KMS-11 (cell line): ENCODE measurements around the gene WDFY2.

Experiments
- H2AFZ ChIP-seq: fragments of 200-600 bp; sonication (generic); 2 replicates; pipeline ENCODE4 v1.6.1; 2016; ENCODE audit warnings: antibody characterized with exemption, mixed run types, low read depth
- H3K27ac ChIP-seq: fragments of 200-600 bp; sonication (generic); 2 replicates; pipeline ENCODE4 v1.6.1; 2016; ENCODE audit warnings: mild to moderate bottlenecking, mixed run types
- H3K27me3 ChIP-seq: fragments of 200-600 bp; sonication (generic); 2 replicates; pipeline ENCODE4 v1.6.1; 2017; ENCODE audit warnings: mild to moderate bottlenecking, low read depth, mixed run types, moderate library complexity; ENCODE audit not compliant: insufficient read depth
- H3K36me3 ChIP-seq: fragments of 200-600 bp; sonication (generic); 2 replicates; pipeline ENCODE4 v1.6.1; 2017; ENCODE audit warnings: mild to moderate bottlenecking, mixed run types; ENCODE audit not compliant: insufficient read depth
- H3K4me1 ChIP-seq: fragments of 200-600 bp; sonication (generic); 2 replicates; pipeline ENCODE4 v1.6.1; 2016; ENCODE audit warnings: mild to moderate bottlenecking, low read depth, mixed run types; ENCODE audit not compliant: poor library complexity, severe bottlenecking
- H3K4me2 ChIP-seq: fragments of 200-600 bp; sonication (generic); 2 replicates; pipeline ENCODE4 v1.7.0; 2016; ENCODE audit warnings: mild to moderate bottlenecking, mixed run types
- H3K4me3 ChIP-seq: fragments of 200-600 bp; sonication (generic); IDR thresholded peaks from 2 replicates; pipeline ENCODE4 v1.6.1; 2017; ENCODE audit warnings: low read depth, low read length, mixed read lengths; ENCODE audit not compliant: insufficient read depth
- H3K79me2 ChIP-seq: fragments of 200-600 bp; sonication (generic); 2 replicates; pipeline ENCODE4 v1.6.1; 2016; ENCODE audit warnings: low read depth, mixed run types; ENCODE audit not compliant: insufficient read depth
- H3K9ac ChIP-seq: fragments of 200-600 bp; sonication (generic); 2 replicates; pipeline ENCODE4 v1.6.1; 2016; ENCODE audit warnings: mild to moderate bottlenecking, mixed run types
- H4K20me1 ChIP-seq: fragments of 200-600 bp; sonication (generic); 2 replicates; pipeline ENCODE4 v1.6.1; 2016; ENCODE audit warnings: mild to moderate bottlenecking, mixed run types; ENCODE audit not compliant: insufficient read depth
- TF ChIP-seq, protein P1 (sequence below): fragments of 200-600 bp; sonication (generic); conservative IDR thresholded peaks from 2 replicates; pipeline ENCODE4 v1.6.1; 2017; ENCODE audit warnings: low read depth, mild to moderate bottlenecking, antibody characterized with exemption, low read length, moderate library complexity, mixed read lengths

WDFY2 gene

GRCh38 chr13:51643105-51643881, 59.0 kb downstream of the WDFY2 start:
- Histone ChIP-seq H3K27ac (no peak overlapping the region), H3K36me3 (no peaks in the 10 kb centered on the region), H3K27me3 (no peaks in the 10 kb centered on the region), H3K9ac (no peak overlapping the region), H3K79me2 (no peaks in the 10 kb centered on the region), H2AFZ (no peak overlapping the region), H3K4me3 (no peak overlapping the region), H4K20me1 (no peaks in the 10 kb centered on the region), H3K4me2 (no peak overlapping the region), H3K4me1 (no peaks in the 10 kb centered on the region)
- TF ChIP-seq, protein P1, sequence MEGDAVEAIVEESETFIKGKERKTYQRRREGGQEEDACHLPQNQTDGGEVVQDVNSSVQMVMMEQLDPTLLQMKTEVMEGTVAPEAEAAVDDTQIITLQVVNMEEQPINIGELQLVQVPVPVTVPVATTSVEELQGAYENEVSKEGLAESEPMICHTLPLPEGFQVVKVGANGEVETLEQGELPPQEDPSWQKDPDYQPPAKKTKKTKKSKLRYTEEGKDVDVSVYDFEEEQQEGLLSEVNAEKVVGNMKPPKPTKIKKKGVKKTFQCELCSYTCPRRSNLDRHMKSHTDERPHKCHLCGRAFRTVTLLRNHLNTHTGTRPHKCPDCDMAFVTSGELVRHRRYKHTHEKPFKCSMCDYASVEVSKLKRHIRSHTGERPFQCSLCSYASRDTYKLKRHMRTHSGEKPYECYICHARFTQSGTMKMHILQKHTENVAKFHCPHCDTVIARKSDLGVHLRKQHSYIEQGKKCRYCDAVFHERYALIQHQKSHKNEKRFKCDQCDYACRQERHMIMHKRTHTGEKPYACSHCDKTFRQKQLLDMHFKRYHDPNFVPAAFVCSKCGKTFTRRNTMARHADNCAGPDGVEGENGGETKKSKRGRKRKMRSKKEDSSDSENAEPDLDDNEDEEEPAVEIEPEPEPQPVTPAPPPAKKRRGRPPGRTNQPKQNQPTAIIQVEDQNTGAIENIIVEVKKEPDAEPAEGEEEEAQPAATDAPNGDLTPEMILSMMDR, result no peak

DNA sequence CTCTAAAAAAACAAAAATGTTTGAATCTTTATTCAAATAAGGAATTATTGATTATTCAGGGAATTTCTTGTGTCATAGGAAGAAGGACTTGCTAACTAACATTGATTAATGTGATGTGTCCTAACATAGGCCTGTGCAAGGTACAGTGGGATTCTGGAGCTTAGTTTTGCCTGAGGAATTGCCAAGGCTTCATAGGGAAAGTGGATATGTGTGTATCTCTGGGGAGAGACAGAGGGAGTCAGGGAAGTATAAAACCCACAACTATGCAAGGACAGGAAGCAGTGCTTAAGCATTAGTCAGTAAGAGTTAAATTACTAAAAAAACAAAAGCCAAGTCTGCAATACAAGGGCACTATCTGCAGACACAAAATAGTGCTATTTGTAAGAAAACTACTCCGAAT, 59.6 kb downstream of the WDFY2 start:
- H3K4me2 ChIP-seq, result no peak overlapping the region
- no peaks in the 10 kb centered on the region for H3K79me2 ChIP-seq
- H3K4me3 ChIP-seq, result no peak overlapping the region
- TF ChIP-seq, protein P1, result no peak
- no peak overlapping the region for H2AFZ ChIP-seq
- H3K27ac ChIP-seq, result no peak overlapping the region
- no peaks in the 10 kb centered on the region for H4K20me1 ChIP-seq
- H3K4me1 ChIP-seq, result no peaks in the 10 kb centered on the region
- H3K36me3 ChIP-seq, result no peaks in the 10 kb centered on the region
- no peak overlapping the region for H3K9ac ChIP-seq
- no peaks in the 10 kb centered on the region for H3K27me3 ChIP-seq

DNA sequence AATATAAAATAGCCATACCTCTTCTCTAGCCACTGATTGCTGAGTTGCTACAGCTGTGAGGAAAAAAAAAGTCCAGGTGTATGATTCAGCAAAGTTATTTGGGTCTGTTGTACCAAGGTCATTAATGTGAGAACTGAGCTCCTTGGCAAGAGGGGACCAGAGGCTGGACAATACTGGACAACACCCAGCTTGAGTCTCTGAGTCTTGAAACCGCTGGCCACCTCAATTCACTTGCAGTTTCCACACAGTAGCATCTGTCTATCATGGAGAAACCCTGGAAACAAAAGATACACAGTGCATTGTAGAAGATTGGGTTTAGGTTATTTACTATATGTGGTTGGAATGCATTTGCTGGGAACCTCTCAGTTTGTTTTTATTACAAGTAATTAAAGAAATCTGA, 60.4 kb downstream of the WDFY2 start:
- H4K20me1 ChIP-seq, result no peaks in the 10 kb centered on the region
- H3K27ac ChIP-seq, result no peak overlapping the region
- H3K36me3 ChIP-seq, result no peaks in the 10 kb centered on the region
- H3K4me3 ChIP-seq, result no peak overlapping the region
- H3K4me2 ChIP-seq, result no peak overlapping the region
- H3K27me3 ChIP-seq, result no peaks in the 10 kb centered on the region
- no peaks in the 10 kb centered on the region for H3K4me1 ChIP-seq
- TF ChIP-seq, protein P1, result no peak
- no peaks in the 10 kb centered on the region for H3K79me2 ChIP-seq
- H2AFZ ChIP-seq, result no peak overlapping the region
- no peak overlapping the region for H3K9ac ChIP-seq

GRCh38 chr13:51645154-51645650, 60.9 kb downstream of the WDFY2 start:
- Histone ChIP-seq H3K4me2 (no peak overlapping the region), H3K79me2 (no peaks in the 10 kb centered on the region), H3K27me3 (no peaks in the 10 kb centered on the region), H2AFZ (no peak overlapping the region), H3K27ac (no peak overlapping the region), H3K36me3 (no peaks in the 10 kb centered on the region), H3K9ac (no peak overlapping the region), H4K20me1 (no peaks in the 10 kb centered on the region), H3K4me1 (no peaks in the 10 kb centered on the region), H3K4me3 (no peak overlapping the region)
- TF ChIP-seq, protein P1, result no peak
